Measurements from ENCODE around the gene RASAL1. TPM values are rescaled to one million over a fixed set of nuclear protein-coding genes. Genes with fewer than 3 reads are reported as not detected.
"Not testable (repeated sequence)": the region's sequence is repeated elsewhere in the genome, so short reads cannot be mapped to it uniquely, and the experiment has no call there.

RASAL1 gene
- total RNA-seq, 2 experiments from 2014 or later: 2.6 to 3.2 TPM

GRCh38 chr12:113146999-113147398, 11.4 kb upstream of the RASAL1 start:
- peaks cover 4% of the 10 kb centered on the region for H3K4me1 Mint-ChIP-seq (ENCODE audit: low read depth)

DNA sequence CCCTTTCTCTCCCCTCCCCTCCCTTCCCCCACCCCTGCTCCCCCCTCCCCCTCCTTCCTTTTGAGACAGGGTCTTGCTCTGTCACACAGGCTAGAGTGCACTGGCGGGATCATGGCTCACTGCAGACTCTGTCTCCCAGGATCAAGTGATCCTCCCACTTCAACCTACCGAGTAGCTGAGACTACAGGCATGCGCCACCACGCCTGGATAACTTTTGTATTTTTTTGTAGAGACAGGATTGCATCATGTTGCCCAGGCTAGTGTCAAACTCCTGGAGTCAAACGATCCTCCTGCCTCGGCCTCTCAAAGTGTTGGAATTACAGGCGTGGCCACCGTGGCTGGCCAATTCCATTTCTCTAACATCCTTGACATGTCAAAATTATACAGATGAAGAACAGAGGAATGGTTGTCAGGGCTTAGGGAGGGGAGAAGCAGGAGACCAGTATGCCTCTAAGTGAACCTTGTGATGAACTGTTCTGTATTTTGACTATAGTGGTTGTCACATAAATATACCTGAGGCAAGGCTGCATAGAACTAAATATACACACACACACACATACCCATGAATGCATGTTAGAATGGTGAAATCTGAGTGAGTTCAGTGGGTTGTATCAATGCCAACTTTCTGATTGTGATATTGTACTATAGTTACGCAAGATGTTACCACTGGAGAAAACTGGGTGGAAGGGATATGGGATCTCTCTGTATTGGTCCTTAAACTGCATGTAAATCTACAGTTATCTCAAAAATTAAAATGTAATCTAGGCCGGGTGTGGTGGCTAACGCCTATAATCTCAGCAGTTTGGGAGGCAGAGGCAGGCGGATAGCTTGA, 10.4 kb upstream of the RASAL1 start:
- Mint-ChIP-seq H3K4me1 (ENCODE audit: low read depth) (peaks cover 4% of the 10 kb centered on the region), H3K4me3 (no peak overlapping the region), H3K27me3 (ENCODE audit: low read depth) (no peaks in the 10 kb centered on the region), H3K27ac (no peak overlapping the region), H3K36me3 (ENCODE audit: low read depth) (no peaks in the 10 kb centered on the region), H3K9me3 (no peaks in the 10 kb centered on the region)
- CTCF ChIA-PET: interaction anchor here (1.1 to 1.3 kb wide), 2 partner anchors 10 to 11 kb away, joined by 3 read pairs; no protein-coding TSS in a partner anchor
- intact Hi-C loops (cut with micrococcal nuclease): no loop called here
- DNase-seq: no peak

More at GRCh38 chr12:113146999-113147398, 11.4 kb upstream of the RASAL1 start:
- DNase-seq: no peak
- no peak overlapping the region for H3K4me3 Mint-ChIP-seq
- no peaks in the 10 kb centered on the region for H3K27me3 Mint-ChIP-seq (ENCODE audit: low read depth)
- CTCF ChIA-PET: interaction anchor here (0.8 to 1.4 kb wide), 4 partner anchors 10 to 154 kb away, joined by 3 to 4 read pairs (median 3); partner anchors contain the start of gene RASAL1
- H3K9me3 Mint-ChIP-seq: no peaks in the 10 kb centered on the region
- H3K27ac Mint-ChIP-seq: no peak overlapping the region
- intact Hi-C loops (cut with micrococcal nuclease): no loop called here
- no peaks in the 10 kb centered on the region for H3K36me3 Mint-ChIP-seq (ENCODE audit: low read depth)

DNA sequence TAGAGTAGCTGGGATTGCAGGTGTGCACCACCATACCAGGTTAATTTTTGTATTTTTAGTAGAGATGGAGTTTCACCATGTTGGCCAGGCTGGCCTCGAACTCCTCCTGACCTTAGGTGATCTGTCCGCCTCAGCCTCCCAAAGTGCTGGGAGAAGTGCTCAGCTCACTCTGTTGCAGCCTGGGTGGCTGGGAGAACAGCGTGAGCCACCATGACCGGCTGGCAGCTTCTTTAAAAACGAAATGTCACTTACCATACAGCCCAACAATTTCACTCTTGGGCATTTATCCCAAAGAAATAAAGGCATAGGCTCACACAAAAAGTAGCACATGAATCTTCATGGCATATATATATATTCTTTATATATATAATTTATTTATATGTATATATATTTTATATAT, 9.2 kb upstream of the RASAL1 start:
- intact Hi-C loops (cut with micrococcal nuclease): no loop called here
- CTCF ChIA-PET: interaction anchor here (1.3 kb wide), 1 partner anchor 8 kb away, joined by 3 read pairs; no protein-coding TSS in a partner anchor
- Mint-ChIP-seq H3K27me3 (ENCODE audit: low read depth) (no peaks in the 10 kb centered on the region), H3K36me3 (ENCODE audit: low read depth) (no peaks in the 10 kb centered on the region), H3K9me3 (no peaks in the 10 kb centered on the region), H3K4me3 (no peak overlapping the region), H3K27ac (no peak overlapping the region), H3K4me1 (ENCODE audit: low read depth) (peaks cover 4% of the 10 kb centered on the region)
- DNase-seq: no peak

DNA sequence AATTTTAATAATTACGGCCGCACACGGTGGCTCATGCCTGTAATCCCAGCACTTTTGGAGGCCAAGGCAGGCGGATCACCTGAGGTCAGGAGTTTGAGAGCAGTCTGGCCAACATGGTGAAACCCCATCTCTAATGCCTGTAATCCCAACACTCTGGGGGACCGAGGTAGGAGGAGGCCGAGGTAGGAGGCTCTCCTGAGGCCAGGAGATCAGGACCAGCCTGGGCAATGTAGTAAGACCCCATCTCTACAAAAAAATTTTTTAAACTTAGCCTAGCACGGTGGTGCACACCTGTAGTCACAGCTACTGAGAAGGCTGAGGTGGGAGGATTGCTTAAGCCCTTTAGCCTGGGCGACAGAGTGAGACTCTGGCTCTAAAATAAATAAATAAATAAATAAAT, 8.4 kb upstream of the RASAL1 start:
- Mint-ChIP-seq H3K27me3 (ENCODE audit: low read depth) (no peaks in the 10 kb centered on the region), H3K36me3 (ENCODE audit: low read depth) (no peaks in the 10 kb centered on the region), H3K4me3 (no peak overlapping the region), H3K9me3 (no peaks in the 10 kb centered on the region), H3K4me1 (ENCODE audit: low read depth) (peaks cover 4% of the 10 kb centered on the region), H3K27ac (no peak overlapping the region)
- intact Hi-C loops (cut with micrococcal nuclease): no loop called here
- no peak for DNase-seq
- CTCF ChIA-PET: no interaction called here

- DNase-seq: no peak
- Mint-ChIP-seq H3K27me3 (ENCODE audit: low read depth) (no peaks in the 10 kb centered on the region), H3K4me1 (ENCODE audit: low read depth) (peaks cover 4% of the 10 kb centered on the region), H3K27ac (no peak overlapping the region), H3K9me3 (no peaks in the 10 kb centered on the region), H3K36me3 (ENCODE audit: low read depth) (no peaks in the 10 kb centered on the region), H3K4me3 (no peak overlapping the region)
- CTCF ChIA-PET: no interaction called here
- intact Hi-C loops (cut with micrococcal nuclease): no loop called here
Measured at GRCh38 chr12:113142886-113143332, 7.3 kb upstream of the RASAL1 start.

GRCh38 chr12:113142173-113142885, 6.8 kb upstream of the RASAL1 start:
- peak; percentile 25 for DNase-seq
- intact Hi-C loops (cut with micrococcal nuclease): no loop called here
- no peaks in the 10 kb centered on the region for H3K9me3 Mint-ChIP-seq
- no peak overlapping the region for H3K4me3 Mint-ChIP-seq
- peak overlapping the region; percentile 41 for H3K27ac Mint-ChIP-seq
- no peaks in the 10 kb centered on the region for H3K27me3 Mint-ChIP-seq (ENCODE audit: low read depth)
- peaks cover 4% of the 10 kb centered on the region for H3K4me1 Mint-ChIP-seq (ENCODE audit: low read depth)
- CTCF ChIA-PET: no interaction called here
- H3K36me3 Mint-ChIP-seq (ENCODE audit: low read depth): no peaks in the 10 kb centered on the region

DNA sequence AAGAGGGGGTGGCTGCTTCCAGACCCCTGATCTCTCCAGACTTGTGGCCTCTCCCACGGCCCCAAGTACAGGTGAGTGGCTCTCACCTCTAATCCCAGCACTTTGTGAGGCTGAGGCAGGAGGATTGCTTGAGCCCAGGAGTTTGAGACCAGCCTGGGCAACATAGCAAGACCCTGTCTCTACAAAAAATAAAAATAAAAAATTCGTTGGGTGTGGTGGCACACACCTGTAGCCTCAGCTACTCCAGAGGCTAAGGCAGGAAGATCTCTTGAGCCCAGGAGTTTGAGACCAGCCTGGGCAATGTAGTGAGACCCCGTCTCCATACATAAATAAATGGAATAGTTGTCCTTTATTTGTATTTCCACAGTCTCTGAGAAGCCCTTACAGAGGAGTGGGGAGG, 6.2 kb upstream of the RASAL1 start:
- H3K27ac Mint-ChIP-seq; CTCF ChIA-PET; H3K4me1 Mint-ChIP-seq (ENCODE audit: low read depth); intact Hi-C loops (cut with micrococcal nuclease); H3K27me3 Mint-ChIP-seq (ENCODE audit: low read depth); DNase-seq; H3K4me3 Mint-ChIP-seq; H3K9me3 Mint-ChIP-seq; H3K36me3 Mint-ChIP-seq (ENCODE audit: low read depth): not testable (repeated sequence)

- Mint-ChIP-seq H3K9me3 (no peaks in the 10 kb centered on the region), H3K27ac (no peak overlapping the region), H3K4me1 (ENCODE audit: low read depth) (peaks cover 16% of the 10 kb centered on the region), H3K36me3 (ENCODE audit: low read depth) (no peaks in the 10 kb centered on the region), H3K27me3 (ENCODE audit: low read depth) (no peaks in the 10 kb centered on the region), H3K4me3 (no peak overlapping the region)
- DNase-seq: no peak
- intact Hi-C loops (cut with micrococcal nuclease): no loop called here
- CTCF ChIA-PET: no interaction called here
Measured at GRCh38 chr12:113140706-113141105, 5.1 kb upstream of the RASAL1 start.

- Mint-ChIP-seq H3K36me3 (ENCODE audit: low read depth) (no peaks in the 10 kb centered on the region), H3K4me3 (no peak overlapping the region), H3K9me3 (no peaks in the 10 kb centered on the region), H3K27me3 (ENCODE audit: low read depth) (no peaks in the 10 kb centered on the region), H3K27ac (no peak overlapping the region), H3K4me1 (ENCODE audit: low read depth) (peaks cover 22% of the 10 kb centered on the region)
- CTCF ChIA-PET: interaction anchor here (1.2 to 1.8 kb wide), 4 partner anchors 8 to 89 kb away, joined by 4 to 11 read pairs (median 7); no protein-coding TSS in a partner anchor
- intact Hi-C loops (cut with micrococcal nuclease): no loop called here
- DNase-seq: no peak
Measured at GRCh38 chr12:113138826-113139225, 3.3 kb upstream of the RASAL1 start.

DNA sequence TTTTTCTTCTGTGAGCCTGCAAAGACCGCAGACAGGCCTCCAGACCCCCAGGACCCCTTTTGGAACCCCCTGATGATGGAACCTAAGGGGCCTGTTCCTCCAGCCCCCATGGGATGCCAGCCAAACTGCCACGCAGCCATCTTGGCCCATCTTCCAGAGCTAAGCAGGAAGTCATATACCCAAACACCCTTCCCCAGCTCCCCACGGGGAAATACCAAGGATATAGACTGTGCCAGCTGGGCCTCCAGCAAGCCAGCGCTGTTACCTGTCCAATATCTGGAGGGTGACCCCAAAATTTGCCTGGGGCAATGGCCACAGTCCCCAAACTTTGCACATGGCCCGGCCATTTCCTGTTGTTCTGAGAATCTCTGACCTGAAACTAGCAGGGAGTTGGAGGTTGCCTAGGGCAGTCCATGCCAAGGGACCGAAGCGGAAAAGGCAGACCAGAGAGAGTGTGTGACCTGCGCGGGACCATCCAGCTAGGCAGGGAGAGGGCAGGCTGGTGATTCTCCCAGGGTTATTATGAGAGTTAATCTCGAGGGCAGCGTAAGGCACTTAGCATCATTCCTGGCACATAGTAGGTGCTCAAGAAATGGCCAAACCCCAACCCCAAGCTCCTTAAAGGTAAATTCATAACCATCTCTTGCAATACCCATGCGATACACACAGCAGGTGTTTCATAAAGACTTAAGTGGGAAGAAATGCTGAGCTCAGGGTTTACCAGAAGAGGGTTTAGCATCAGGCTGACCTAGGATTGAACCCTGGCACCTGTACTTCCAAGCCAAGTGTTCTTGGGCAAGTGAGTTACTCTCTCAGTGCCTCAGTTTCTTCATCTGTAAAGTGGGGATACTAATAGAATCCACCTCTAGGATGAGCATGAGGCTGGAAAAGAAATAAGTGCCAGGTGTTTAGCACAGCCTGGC, 2.6 kb upstream of the RASAL1 start:
- intact Hi-C loops (cut with micrococcal nuclease): no loop called here
- DNase-seq: no peak
- Mint-ChIP-seq H3K27ac (no peak overlapping the region), H3K36me3 (ENCODE audit: low read depth) (no peaks in the 10 kb centered on the region), H3K4me3 (no peak overlapping the region), H3K9me3 (no peaks in the 10 kb centered on the region), H3K27me3 (ENCODE audit: low read depth) (no peaks in the 10 kb centered on the region), H3K4me1 (ENCODE audit: low read depth) (peaks cover 22% of the 10 kb centered on the region)
- CTCF ChIA-PET: interaction anchor here (0.6 to 1.8 kb wide), 3 partner anchors 36 to 89 kb away, joined by 6 to 11 read pairs (median 7); partner anchors contain the start of genes DDX54 and RITA1

- DNase-seq: no peak
- no peak overlapping the region for H3K27ac Mint-ChIP-seq
- no peaks in the 10 kb centered on the region for H3K36me3 Mint-ChIP-seq (ENCODE audit: low read depth)
- intact Hi-C loops (cut with micrococcal nuclease): loop anchor here (1.0 kb wide), 1 partner anchor 48 kb away; the partner anchor contains the start of genes DDX54 and RITA1
- H3K4me1 Mint-ChIP-seq (ENCODE audit: low read depth): peaks cover 19% of the 10 kb centered on the region
- H3K4me3 Mint-ChIP-seq: no peak overlapping the region
- no peaks in the 10 kb centered on the region for H3K27me3 Mint-ChIP-seq (ENCODE audit: low read depth)
- CTCF ChIA-PET: interaction anchor here (1.7 kb wide), 1 partner anchor 88 kb away, joined by 7 read pairs; no protein-coding TSS in a partner anchor
- no peaks in the 10 kb centered on the region for H3K9me3 Mint-ChIP-seq
Measured at GRCh38 chr12:113136990-113137511, 1.5 kb upstream of the RASAL1 start.

Data from activated naive CD4-positive, alpha-beta T cell treated with anti-CD3 and anti-CD28 coated beads for 36 hours (primary cell).